HG03571 (cell line): ENCODE data around the gene HDAC10.
"Not testable (repeated sequence)": the region's sequence is repeated elsewhere in the genome, so short reads cannot be mapped to it uniquely, and the experiment has no call there.

Source experiments
- ATAC-seq: cut with Tn5 transposase; IDR thresholded peaks from one replicate; pipeline ENCODE4 v1.9.1; 2021; ENCODE audit not compliant: unreplicated experiment

Gene HDAC10

DNA sequence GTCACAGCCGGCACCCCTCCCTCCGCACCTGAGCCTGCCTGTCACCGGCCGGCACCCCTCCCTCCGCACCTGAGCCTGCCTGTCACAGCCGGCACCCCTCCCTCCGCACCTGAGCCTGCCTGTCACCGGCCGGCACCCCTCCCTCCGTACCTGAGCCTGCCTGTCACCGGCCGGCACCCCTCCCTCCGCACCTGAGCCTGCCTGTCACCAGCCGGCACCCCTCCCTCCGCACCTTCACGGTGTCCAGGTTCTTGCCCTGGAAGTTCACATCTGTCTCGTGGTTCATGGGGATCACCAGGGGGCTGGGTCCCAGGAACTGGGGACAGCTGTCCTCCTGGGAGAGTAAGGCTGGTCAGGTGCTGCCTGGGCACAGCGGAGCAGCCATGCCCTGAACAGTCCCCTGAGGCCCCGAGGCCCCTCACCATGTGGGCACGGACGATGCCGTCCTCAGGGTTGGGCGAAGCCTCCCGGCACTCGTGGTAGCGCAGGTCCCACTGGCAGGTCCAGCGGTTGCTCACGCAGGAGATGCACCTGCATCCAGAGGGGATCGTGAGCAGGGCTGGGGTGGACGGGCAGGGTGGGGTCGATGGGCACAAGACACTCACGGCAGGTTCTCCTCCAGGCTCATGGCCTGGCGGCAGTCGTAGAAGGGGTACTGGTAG is 34.6 kb upstream of the HDAC10 start:
- no peak for ATAC-seq

DNA sequence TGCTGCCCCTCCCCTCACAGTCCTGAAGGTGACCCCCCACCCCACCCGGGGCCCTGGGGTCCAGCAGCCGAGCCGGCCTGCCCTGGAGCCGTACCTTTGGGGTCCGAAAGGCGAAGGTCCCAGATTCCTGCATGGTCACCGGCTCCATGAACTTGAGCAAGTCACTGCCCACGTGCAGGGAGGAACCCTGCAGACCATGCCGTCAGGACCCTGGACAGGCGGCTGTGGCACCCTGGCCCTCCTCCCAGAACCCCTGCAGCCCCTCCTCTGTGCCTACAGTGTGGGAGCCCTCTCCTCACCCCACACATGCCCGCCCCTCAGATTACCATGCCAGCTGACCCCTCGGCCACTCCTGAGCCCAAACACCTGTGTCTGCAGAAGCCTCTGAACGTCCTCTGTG is 33.4 kb upstream of the HDAC10 start:
- ATAC-seq, result no peak

DNA sequence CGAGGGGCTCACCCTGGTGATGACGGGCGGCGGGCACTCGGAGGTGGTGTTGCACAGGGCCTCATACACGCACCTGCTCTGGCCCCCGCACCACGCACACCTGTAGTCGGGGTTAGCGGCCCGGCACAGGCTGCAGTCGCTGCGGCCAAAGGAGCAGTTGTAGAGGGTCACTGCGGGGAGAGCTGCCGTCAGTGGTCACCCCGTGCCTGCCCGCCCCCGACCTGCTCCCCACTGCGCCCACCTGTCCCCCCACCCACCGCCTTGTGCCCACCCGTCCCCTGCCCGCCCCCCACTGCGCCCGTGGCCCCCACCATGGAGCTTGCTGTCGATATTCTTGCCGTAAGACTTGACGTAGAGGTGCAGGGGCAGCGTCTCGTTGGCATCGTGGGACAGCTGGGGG is 32.8 kb upstream of the HDAC10 start:
- ATAC-seq, result no peak

DNA sequence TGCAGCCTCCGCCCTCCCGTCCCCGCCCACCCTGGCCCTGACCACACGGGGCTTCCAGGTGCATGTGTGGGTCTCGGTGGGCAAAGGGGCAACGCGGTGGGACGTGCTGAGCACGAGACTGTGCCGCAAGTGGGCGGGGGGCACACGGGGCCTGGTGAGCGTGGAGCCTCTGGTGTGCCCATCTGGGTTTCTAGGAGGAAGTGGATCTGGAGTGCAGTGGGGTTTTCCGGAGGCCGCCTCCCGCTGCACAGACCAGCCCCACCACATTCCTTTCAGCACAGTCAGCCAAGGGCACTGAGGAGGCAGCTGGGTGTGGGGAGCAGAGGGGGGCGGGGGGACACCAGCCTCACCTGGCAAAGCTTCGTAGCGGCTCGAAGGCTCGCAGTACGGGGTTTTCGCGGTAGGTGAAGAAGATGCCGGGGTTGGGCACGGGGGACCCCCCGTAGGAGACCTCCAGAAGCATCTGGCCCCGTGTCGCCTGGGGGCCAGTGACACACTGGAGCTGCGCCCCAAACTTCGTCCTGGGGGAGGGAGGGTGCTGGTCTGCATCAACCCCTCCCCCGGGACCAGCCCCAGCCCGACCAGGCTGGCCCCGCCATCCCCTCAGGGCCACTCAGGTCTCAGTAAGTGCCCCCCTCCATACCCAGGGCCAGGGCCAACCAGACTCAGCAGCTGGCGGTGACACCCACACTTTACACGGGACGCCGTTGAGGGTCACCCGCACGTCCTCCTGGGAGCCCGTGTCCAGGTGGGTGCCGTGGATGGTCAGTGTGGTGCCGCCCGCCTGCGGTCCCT is 31.5 kb upstream of the HDAC10 start:
- no peak for ATAC-seq

DNA sequence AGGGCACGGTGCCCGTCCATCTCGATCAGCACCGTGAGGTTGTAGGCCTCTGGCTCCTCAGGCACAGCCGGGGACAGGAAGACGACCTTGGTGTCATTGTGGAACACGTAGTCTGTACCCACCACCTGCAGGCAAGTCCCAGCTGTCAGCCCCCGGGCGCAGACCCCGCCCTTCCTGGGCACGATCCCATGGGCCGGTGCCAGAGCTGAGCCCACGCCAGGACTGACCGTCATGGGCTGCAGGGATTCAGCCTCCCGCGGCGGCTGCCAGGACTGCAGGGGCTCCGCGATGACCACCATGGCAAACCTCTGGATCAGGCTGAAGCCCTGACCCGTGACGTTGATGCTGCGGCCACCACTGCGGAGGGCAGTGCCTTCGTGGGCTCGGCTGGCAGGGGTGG is 30.9 kb upstream of the HDAC10 start:
- no peak for ATAC-seq

DNA sequence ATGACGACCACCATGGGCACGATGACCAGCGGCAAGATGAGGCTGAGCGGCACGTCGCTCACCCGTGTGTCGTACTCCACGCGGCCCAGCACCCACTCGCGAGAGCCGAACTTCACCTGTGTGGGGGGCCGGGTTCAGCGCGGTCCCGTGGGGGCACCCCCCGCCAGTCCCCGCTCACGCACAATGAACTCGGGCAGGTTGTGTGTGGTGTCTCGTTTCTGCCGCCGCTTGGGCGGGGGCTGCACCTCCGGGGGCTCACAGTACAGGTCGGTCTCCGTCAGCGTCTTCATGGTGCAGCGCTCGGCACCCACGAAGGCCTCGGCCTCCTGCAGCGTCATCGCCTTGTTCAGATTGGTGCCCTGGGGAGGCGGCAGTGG is 30.3 kb upstream of the HDAC10 start:
- no peak for ATAC-seq

DNA sequence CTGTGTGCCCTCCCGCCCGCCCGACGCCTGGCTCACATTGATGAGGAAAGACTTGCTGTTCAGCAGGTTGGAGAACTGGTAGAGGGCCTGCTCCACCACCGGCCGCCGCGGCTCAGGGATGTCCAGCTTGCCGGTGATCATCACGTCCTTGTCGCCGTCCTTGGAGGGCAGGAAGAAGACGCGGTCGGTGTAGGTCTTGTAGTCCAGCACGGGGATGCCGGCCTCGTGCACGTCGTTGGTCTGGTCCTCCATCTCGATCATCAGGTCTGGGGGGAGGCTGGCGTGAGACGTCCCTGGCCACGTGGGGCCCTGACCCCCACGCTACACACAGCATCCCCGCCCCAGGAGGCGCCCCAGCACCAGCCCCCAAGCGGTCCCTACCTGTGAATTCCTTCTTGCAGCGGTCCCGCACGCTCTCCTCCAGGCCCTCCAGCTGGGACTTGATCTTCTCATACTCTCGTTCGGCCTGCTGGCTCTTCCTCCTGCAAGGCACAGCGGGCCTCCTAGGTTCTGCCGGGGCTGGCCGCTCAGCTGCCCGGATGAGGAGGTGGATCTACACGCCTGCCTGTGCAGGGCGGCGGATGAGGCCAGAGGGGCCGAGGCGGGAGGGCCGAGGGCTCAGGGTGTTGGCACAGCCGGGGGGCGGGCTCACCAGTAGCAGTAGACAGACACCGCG is 29.8 kb upstream of the HDAC10 start:
- ATAC-seq, result no peak

DNA sequence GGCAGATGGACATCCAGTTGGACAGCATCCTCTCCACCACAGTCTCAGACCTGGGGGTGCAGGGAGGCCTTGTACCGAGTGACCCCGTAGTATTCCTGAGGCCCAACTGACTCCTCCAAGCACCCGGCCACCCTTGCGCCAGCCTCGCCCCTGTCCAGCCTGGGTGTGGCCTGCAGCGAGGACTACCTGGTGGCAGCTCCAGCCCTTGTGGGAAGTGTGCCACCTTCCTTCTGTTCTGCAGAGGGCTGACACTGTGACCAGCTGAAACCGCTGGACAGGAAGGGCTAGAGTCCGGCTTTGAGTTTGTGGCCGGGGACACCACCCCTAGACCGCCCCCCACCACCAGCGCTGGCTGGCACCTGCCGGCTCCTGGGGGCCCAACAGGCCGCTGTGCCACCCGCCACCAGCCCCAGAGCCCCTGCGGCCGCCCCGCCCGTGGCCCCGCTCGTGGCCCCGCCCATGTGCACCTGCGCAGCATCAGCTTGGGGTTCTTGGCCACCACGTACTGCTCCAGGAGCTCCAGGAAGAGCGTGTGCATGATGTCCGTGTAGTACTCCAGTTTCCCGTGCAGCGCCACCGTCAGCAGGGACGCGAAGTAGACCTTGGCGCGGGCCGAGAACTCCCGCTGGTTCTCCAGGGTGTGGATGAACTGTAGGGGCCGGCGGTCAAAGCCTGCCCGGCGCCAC is 29.1 kb upstream of the HDAC10 start:
- ATAC-seq, result no peak

DNA sequence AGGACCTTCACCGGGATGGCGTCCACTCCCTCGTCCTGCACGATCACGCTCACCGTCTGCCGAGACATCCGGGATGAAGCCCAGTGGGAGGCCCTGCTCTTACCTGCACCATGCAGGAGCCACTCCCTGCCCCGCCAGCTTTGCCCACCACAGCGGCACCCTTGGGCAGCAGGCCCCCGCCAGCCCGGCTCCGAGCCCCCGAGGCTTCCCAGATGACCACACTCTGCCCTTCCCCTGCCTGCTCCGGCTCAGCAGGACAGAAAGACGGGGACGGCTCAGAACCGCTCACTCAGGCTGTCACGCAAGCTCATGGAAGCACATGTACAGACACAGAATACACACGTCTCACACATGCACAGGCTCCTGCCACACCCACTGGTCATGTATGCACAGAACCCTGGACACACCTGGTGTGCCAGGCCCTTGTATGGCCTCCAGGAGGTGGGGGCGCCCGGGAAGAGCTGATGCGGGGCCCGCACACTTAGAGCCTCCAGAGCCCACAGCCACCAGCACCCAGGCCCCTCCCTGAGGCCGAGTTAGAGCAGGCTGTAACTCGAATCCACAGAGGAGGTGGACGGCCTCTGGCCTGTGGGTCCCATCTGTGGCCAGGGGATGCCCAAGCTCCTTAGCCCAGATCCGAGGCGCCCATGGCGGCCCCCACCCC is 28.0 kb upstream of the HDAC10 start:
- ATAC-seq, result no peak

DNA sequence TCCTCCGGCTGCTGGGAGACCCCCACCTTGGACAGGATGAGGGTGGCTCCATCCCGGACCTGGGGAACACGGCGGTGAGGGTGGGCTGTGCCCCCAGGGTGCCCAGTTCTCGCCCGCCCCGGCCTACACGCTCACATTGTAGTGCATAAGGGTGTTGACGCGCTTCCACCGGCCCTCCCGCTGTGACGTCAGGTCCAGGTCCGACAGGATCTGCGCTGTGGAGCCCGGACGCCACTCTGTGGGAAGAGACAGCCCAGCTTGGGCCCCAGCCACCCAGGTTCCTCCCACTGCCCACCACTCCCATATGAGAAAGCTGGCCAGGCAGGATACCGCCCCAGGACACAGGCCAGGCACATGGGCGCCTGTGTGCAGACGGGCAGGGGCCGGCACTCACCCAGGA is 27.4 kb upstream of the HDAC10 start:
- ATAC-seq, result no peak

DNA sequence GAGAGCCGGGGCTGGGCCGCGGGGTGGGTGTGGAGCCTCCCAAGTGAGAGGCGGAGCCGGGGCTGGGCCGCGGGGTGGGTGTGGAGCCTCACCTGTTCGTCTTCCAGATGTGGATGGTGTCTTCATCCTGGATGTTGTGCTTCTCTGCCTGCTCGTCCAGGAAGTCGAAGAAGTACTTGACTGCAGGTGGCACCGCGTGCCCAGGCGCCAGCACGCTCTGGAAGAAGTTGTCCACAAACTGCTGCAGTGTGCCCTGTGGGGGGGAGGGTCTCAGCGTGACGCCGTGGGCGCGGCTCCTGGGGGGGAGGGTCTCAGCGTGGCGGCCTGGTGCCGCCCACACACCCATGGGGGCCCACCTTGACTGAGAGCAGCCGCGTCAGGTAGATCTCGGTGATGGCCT is 26.7 kb upstream of the HDAC10 start:
- no peak for ATAC-seq

DNA sequence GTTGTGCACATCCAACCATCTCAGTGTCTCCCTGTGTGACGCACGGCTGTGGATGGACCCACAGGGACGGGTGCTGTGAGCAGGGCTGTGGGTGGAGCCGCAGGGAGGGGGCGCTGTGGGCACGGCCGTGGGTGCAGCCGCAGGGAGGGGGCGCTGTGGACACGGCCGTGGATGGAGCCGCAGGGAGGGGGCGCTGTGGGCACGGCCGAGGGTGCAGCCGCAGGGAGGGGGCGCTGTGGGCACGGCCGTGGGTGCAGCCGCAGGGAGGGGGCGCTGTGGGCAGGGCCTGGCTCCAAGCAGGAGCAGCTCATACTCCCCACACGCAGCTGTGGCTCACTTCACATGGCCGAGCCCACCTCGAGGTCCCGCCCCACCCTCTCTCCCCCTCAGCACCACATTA is 25.1 kb upstream of the HDAC10 start:
- ATAC-seq, result no peak

DNA sequence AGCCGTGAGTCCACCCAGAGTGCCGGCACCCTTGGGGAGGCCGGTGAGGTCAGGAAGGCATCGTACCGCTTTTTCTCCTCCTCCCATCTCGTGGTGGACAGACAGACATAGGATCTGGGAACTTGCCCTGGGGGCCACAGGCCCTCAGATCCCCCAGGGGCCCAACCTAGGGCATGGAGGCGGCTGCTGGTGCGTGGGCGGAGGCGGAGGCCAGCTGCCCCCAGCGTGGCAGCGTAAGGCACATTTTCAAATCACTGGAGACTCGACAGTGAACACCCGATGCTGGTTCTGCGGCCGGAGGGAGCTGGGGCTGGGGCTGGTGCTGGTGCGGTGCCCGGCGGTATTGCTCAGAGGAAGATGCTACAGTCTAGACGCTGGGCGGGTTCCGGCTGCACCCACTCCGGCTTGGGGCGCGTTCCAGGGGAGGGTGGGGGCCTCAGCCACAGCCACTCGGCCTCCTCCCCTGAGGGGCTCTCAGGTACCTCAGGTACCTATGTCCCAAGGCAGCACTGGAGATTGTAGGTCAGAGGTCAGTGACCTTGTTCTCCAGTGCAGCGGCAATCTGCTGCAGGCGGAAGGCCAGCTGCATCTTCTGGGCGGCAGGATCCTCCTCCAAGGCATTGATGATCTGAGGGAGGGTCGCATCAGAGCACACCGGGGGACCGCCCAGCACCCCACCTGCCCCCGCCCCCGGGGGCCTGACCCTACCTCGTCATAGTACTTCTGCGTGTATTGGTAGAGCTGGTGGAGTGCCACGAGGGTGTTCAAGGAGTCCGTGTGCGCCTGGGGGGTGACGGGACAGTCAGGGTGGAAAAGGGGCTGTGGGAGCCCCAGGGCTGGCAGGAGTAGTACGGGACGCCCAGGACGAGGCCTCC is 24.4 kb upstream of the HDAC10 start:
- no peak for ATAC-seq

DNA sequence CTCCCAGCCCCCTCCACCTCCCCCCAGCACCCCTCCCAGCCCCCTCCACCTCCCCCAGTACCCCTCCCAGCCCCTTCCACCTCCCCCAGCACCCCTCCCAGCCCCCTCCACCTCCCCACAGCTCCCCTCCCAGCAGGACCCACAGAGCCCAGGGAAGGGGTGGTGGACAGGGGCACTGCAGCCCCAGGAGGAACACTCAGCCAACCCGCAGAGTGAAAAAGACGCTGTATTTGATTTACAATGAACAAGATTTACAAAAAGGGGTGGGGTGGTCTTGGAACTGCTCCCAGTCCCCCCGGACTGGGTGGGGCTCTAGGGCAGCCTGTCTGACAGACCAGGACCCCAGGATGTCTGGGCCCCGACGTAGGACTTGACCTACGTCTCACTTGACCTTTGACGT is 23.7 kb upstream of the HDAC10 start:
- no peak for ATAC-seq

DNA sequence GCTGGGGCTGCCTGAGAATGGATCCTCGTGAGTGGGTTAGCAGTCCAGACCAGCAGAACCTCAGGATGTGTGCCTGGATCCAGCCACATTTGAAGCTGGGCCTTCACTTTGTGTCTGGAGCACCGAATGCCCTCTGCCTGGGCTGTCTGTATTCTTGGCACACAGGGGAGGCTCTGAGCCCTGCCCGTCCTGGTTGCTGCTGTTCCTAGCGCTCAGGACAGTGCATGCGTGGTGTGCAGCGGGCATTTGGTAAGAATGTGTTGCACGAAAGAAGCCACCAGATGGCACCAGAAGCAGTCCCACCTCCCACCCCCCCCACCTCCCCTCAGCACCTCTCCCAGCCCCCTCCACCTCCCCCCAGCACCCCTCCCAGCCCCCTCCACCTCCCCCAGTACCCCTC is 23.2 kb upstream of the HDAC10 start:
- no peak for ATAC-seq

DNA sequence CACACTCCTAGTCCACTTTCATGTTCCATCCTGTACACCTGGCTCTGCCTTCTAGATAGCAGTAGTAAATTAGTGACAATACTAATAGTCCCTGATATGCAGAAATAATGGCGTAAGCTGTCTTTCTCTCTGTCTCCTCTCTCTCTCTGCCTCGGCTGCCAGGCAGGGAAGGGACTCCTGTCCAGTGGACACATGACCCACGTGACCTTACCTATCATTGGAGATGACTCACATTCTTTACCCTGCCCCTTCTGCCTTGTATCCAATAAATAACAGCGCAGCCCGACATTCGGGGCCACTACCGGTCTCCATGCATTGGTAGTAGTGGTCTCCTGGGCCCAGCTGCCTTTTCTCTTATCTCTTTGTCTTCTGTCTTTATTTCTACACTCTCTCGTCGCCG is 22.7 kb upstream of the HDAC10 start:
- not testable (repeated sequence) for ATAC-seq

DNA sequence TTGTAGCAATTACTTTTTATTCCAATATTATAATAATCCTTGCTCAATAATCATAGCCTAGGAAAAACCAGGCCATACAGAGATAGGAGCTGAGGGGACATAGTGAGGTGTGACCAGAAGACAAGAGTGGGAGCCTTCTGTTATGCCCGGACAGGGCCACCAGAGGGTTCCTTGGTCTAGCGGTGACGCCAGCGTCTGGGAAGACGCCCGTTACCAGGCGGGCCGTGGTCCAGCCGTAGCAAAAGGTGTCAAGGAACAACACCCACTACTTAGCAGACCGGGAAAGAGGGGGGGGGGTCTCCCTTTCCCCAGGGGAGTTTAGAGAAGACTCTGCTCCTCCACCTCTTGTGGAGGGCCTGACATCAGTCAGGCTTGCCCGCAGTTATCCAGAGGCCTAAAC is 22.3 kb upstream of the HDAC10 start:
- ATAC-seq, result not testable (repeated sequence)

DNA sequence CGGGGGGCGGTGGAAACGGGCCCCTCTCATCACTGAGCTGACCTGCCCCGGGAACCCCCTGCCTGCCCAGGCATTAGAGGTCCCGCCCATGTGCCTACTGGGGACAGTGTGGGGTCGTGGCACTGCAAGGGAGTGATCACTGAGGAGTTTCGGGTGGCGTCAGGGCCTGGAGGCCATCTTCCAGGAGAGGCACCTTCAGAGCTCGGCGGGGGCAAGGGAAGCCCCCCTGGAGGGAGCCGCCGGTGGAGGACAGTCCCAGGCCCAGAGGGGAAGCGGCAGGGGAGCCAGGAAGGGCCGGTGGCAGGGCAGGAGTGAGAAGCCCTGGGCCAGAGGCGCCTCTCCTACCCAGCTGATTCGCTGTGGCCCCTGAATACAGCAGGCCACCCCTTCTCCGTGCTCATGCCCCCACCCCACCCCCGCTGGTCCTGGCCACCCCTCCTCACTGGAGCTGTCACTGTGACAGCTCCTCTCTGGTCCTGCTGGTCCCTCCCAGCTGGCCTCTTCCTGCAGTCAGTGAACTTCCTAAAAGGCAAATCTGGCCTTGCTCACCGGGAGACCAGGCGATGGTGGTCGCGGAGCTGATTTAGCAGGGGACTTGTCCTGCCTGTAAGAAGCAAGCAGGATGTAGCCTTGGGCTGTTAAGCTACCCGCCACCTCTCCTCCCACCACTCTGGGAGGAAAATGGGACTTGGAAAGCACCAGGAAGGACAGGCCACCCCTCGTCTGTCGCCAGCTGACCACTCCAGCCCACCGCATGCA is 21.2 kb upstream of the HDAC10 start:
- no peak for ATAC-seq

DNA sequence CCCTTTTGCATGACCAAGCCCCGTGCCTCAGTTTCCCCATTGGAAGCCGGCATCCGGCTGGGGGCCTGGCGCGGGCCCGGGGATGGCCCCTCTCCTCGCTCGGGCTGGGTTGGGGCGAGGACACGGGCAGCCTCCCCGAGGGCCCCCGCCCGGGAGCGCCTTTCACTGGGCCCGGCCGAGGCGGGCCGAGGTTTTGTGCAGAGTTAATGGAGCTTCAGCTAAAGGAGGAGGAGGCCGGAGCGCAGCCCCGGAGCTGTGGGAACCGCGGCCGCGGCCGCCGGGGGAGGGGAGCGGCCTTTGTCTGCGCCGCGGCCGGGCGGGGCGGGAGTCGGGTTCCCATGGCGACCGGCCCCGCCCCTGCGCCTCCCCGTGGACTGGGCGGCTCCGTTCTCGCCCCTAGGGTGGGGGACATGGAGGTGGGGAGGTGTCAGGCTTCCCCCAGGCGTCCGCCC is 20.5 kb upstream of the HDAC10 start:
- ATAC-seq, result no peak
